GM18861 (cell line): Measurements from ENCODE around the gene CSNK1E.

Experiments used
- ATAC-seq: cut with Tn5 transposase; IDR thresholded peaks from one replicate; pipeline ENCODE4 v1.9.1; 2021; ENCODE audit not compliant: unreplicated experiment

Gene CSNK1E

DNA sequence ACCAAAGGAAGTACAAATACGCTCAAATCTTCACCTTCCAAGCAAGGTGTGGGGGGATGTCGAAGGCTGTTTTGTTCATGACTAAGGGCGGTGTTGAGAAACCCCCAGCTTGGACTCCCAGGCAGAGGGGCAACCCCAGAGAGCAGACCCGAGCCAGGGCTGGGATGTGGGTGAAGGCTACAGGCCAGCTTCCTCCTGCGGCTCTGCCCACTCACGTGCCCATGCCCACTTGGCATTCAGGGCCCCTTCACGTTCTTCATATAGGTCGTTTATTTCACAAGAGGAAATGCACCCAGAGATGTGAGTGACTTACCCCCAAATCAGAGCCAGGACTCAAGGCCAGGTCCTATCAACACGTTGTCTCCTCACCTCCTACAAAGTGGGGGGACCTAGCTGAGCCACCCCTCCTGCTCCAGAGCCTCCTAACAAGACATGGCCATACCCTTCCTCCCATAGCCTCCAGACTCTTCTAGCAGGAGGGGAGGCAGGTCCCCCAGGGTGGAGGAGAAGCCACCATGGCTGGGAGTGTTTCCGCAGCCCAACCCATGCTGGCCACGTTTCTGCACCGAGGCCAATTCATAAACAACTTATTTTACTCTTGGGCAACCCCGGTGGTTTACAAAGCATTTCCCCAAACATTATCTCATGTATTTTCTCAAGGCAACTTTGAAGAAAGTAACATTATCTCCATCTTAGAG is 66.4 kb downstream of the CSNK1E start:
- no peak for ATAC-seq

- ATAC-seq = no peak
Measured at GRCh38 chr22:38249803-38250642, 67.2 kb downstream of the CSNK1E start.

- no peak for ATAC-seq
Measured at GRCh38 chr22:38249301-38249700, 67.9 kb downstream of the CSNK1E start.

- ATAC-seq = no peak
Measured at GRCh38 chr22:38248280-38248679, 69.0 kb downstream of the CSNK1E start.

DNA sequence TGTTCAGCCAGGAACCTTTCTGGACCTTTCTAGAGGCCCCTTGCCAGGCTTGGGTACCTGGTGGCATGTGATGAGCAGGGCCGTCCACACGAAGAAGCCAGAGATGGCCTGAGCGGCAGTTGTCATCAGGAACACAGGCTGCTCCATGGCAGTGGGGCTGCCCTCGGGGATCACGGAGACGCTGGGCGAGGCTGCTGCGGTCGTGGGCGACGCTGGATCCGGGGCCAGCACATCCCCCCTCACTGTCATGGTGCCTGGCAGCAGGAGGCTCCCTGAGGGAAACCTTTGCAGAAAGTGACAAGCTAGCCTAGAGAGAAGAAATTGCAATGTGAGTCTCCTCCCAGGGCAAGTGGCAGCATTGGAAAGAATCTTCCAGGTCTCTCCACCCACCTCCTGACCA is 69.5 kb downstream of the CSNK1E start:
- no peak for ATAC-seq

GRCh38 chr22:38246692-38247091 is 70.5 kb downstream of the CSNK1E start:
- ATAC-seq = no peak

GRCh38 chr22:38246046-38246658 is 71.1 kb downstream of the CSNK1E start:
- no peak for ATAC-seq

DNA sequence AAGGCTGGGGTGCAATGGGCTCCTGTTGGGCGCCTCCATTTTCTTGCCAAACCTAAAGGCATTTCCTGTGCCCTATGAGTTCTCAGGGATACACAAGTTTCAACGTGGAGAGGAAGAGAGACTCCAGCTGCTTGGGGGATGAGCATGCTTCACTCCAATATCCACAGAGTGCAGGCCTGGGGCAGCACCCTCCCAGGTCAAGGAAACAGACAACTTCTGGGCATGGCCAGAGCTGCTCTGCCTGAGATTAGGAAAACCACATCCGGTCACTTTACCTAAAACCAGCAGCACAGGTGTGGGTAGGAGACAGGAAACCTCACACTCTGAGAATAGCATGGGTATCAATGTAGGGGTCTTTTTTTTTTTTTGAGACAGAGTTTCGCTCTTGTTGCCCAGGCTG is 73.1 kb downstream of the CSNK1E start:
- ATAC-seq = no peak

- ATAC-seq = no peak
Measured at GRCh38 chr22:38243007-38243765, 74.0 kb downstream of the CSNK1E start.

GRCh38 chr22:38240734-38241252 is 76.4 kb downstream of the CSNK1E start:
- ATAC-seq = no peak
